GM18907 (cell line): Measurements from ENCODE around the gene AFAP1.
"Not testable (repeated sequence)": the region's sequence is repeated elsewhere in the genome, so short reads cannot be mapped to it uniquely, and the experiment has no call there.

Experiments
- ATAC-seq: cut with Tn5 transposase; IDR thresholded peaks from one replicate; pipeline ENCODE4 v1.9.1; 2021; ENCODE audit warnings: mild to moderate bottlenecking, moderate library complexity; ENCODE audit not compliant: unreplicated experiment

The AFAP1 gene

GRCh38 chr4:7950301-7951092 is 10.8 kb upstream of the AFAP1 start:
- no peak for ATAC-seq

GRCh38 chr4:7949759-7950158 is 10.1 kb upstream of the AFAP1 start:
- ATAC-seq, result no peak

GRCh38 chr4:7947927-7948326 is 8.3 kb upstream of the AFAP1 start:
- ATAC-seq, result no peak

- ATAC-seq, result no peak
Observed at GRCh38 chr4:7945709-7946380, 6.2 kb upstream of the AFAP1 start.

- no peak for ATAC-seq
Observed at GRCh38 chr4:7944599-7945220, 5.0 kb upstream of the AFAP1 start.

- not testable (repeated sequence) for ATAC-seq
Observed at GRCh38 chr4:7943688-7944087, 4.0 kb upstream of the AFAP1 start.

- no peak for ATAC-seq
Observed at GRCh38 chr4:7943211-7943610, 3.5 kb upstream of the AFAP1 start.

GRCh38 chr4:7941965-7942496 is 2.4 kb upstream of the AFAP1 start:
- no peak for ATAC-seq

- no peak for ATAC-seq
Observed at GRCh38 chr4:7941111-7941964, 1.7 kb upstream of the AFAP1 start.

GRCh38 chr4:7938609-7939376 is 868 bp downstream of the AFAP1 start:
- no peak for ATAC-seq

GRCh38 chr4:7938266-7938608 is 1.4 kb downstream of the AFAP1 start:
- no peak for ATAC-seq

- no peak for ATAC-seq
Observed at GRCh38 chr4:7937006-7937405, 2.7 kb downstream of the AFAP1 start.

- ATAC-seq, result no peak
Observed at GRCh38 chr4:7933651-7934510, 5.8 kb downstream of the AFAP1 start.

GRCh38 chr4:7932287-7932686 is 7.4 kb downstream of the AFAP1 start:
- ATAC-seq, result no peak

- no peak for ATAC-seq
Observed at GRCh38 chr4:7929118-7929951, 10.3 kb downstream of the AFAP1 start.

- ATAC-seq, result no peak
Observed at GRCh38 chr4:7928711-7929110, 10.9 kb downstream of the AFAP1 start.

- no peak for ATAC-seq
Observed at GRCh38 chr4:7926822-7927221, 12.8 kb downstream of the AFAP1 start.

- no peak for ATAC-seq
Observed at GRCh38 chr4:7924570-7924969, 15.1 kb downstream of the AFAP1 start.
